HCT116 (cell line): Measurements from ENCODE around the gene EYA2.

ENCODE experiments used
- CEBPB ChIP-seq: IDR thresholded peaks from 2 replicates; pipeline ENCODE4 v1.6.1; 2012; ENCODE audit warnings: low read depth
- CTCF ChIP-seq, 3 experiments: fragments of 200-600 bp in 1 of 3; sonication (generic) in 1 of 3; IDR thresholded peaks in 2 of 3; conservative IDR thresholded peaks in 1 of 3; 2 replicates each; pipeline ENCODE4 v1.5.1; 2012 to 2017; ENCODE audit warnings: low read depth in 2 of 3, low read length in 2 of 3, antibody characterized with exemption in 1 of 3, borderline replicate concordance in 1 of 3, control low read depth in 1 of 3, mild to moderate bottlenecking in 1 of 3, mixed read lengths in 1 of 3, mixed run types in 1 of 3, moderate library complexity in 1 of 3; ENCODE audit not compliant: insufficient read depth in 1 of 3
- EZH2phosphoT487 ChIP-seq: fragments of 200-600 bp; IDR thresholded peaks from 2 replicates; pipeline ENCODE4 v1.6.1; 2018; ENCODE audit warnings: antibody characterized with exemption, borderline replicate concordance
- POLR2A ChIP-seq: IDR thresholded peaks from 2 replicates; pipeline ENCODE4 v1.7.0; 2011; ENCODE audit warnings: borderline replicate concordance; ENCODE audit not compliant: insufficient read depth, insufficient read length; ENCODE audit errors: extremely low read depth
- POLR2AphosphoS5 ChIP-seq: IDR thresholded peaks from 2 replicates; pipeline ENCODE4 v1.6.1; 2011; ENCODE audit warnings: mild to moderate bottlenecking, low read depth, low read length, moderate library complexity
- RAD21 ChIP-seq: IDR thresholded peaks from 2 replicates; pipeline ENCODE4 v1.6.1; 2012; ENCODE audit warnings: low read depth, mild to moderate bottlenecking
- SP1 ChIP-seq: IDR thresholded peaks from 2 replicates; pipeline ENCODE4 v1.6.1; 2012; ENCODE audit warnings: low read depth
- ZBTB33 ChIP-seq: IDR thresholded peaks from 2 replicates; pipeline ENCODE4 v1.6.1; 2011; ENCODE audit warnings: mild to moderate bottlenecking, low read length, moderate library complexity; ENCODE audit not compliant: insufficient replicate concordance; ENCODE audit errors: extremely low read depth
- ZFX ChIP-seq: fragments of 450-650 bp; IDR thresholded peaks from 2 replicates; pipeline ENCODE4 v1.6.1; 2017
- ZNF274 ChIP-seq: fragments of 200-500 bp; sonication (Bioruptor generic); IDR thresholded peaks from 2 replicates; pipeline ENCODE4 v1.6.1; 2014; ENCODE audit warnings: mild to moderate bottlenecking, low read depth, low read length, inconsistent platforms
- TF ChIP-seq, protein P1 (sequence below): IDR thresholded peaks from 2 replicates; pipeline ENCODE4 v1.6.1; 2012

- TF ChIP-seq CTCF (IDR thresholded peaks at IDR 0.05 in 2 of 3, conservative IDR thresholded peaks at IDR 0.05 in 1 of 3; ENCODE audit: borderline replicate concordance in 1 of 3, insufficient read depth in 1 of 3, low read depth in 2 of 3, low read length in 2 of 3) (no peak), POLR2AphosphoS5 (no peak), ZNF274 (no peak), SP1 (no peak), ZBTB33 (no peak), RAD21 (no peak), POLR2A (no peak), CEBPB (no peak), EZH2phosphoT487 (no peak), ZFX (no peak)
- TF ChIP-seq, protein P1, sequence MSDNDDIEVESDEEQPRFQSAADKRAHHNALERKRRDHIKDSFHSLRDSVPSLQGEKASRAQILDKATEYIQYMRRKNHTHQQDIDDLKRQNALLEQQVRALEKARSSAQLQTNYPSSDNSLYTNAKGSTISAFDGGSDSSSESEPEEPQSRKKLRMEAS, result no peak
These were observed 286.6 kb downstream of the EYA2 start for GRCh38 chr20:47181056-47181862.
